ENCODE results near the gene C1S.

DNA sequence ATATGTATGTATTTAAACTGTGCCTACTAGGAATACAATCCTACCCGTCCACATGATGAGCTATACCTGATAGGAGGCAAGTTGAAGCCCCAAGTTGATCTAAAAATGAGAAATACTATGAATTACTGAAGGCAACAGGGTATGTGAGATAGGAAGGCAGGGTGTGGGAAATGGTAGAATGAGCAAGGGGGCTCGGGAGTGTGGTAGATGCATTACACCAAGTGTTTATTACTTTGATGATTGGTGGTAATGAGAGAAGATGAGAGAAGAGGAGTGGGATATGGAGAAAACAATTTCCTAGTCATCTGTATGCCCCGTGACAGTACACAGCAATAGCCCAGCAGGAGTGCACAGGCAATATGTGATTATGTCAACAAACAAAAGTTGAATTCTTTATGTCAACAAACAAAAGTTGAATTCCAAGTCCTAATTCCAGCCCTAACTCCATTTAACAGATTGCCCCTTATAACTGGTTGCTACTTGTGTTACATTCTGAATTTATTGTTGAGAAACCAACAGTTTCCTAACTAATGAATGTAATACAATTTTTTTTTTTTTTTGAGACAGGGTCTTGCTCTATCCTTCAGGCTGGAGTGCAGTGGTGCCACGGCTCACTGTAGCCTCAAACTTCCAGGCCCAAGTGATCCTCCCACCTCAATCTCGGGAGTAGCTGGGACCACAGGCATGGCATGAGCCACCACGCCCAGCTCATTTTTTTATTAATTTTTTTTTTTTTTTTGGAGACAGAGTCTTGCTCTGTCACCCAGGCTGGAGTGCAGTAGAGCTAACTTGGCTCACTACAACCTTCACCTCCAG, 44.8 kb upstream of the C1S start:
- TF ChIP-seq EZH2phosphoT487 (IDR thresholded peaks at IDR 0.05; ENCODE audit: borderline replicate concordance): no peak
- TF ChIP-seq, protein P1, sequence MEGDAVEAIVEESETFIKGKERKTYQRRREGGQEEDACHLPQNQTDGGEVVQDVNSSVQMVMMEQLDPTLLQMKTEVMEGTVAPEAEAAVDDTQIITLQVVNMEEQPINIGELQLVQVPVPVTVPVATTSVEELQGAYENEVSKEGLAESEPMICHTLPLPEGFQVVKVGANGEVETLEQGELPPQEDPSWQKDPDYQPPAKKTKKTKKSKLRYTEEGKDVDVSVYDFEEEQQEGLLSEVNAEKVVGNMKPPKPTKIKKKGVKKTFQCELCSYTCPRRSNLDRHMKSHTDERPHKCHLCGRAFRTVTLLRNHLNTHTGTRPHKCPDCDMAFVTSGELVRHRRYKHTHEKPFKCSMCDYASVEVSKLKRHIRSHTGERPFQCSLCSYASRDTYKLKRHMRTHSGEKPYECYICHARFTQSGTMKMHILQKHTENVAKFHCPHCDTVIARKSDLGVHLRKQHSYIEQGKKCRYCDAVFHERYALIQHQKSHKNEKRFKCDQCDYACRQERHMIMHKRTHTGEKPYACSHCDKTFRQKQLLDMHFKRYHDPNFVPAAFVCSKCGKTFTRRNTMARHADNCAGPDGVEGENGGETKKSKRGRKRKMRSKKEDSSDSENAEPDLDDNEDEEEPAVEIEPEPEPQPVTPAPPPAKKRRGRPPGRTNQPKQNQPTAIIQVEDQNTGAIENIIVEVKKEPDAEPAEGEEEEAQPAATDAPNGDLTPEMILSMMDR (conservative IDR thresholded peaks at IDR 0.05; ENCODE audit: low read length): no peak

Data from Loucy (cell line).